OCI-LY7 (cell line): ENCODE results near the gene ITGB7. TPM values are rescaled to one million over a fixed set of nuclear protein-coding genes. Genes with fewer than 3 reads are reported as not detected.

ENCODE experiments used
- BruUV-seq: library from RNA; stranded (reverse); fragments of 400-500 nt; replicated peaks from 2 replicates; lab custom pipeline; 2021; lab: Mats Ljungman, UMichigan
- CTCF ChIA-PET: fragments of 300-600 bp; sonication (Branson Sonifier 250); formaldehyde crosslinking; loops from one replicate; lab custom pipeline; 2022; ENCODE audit warnings: antibody characterized with exemption; ENCODE audit not compliant: unreplicated experiment; lab: Charles Lee
- POLR2A ChIA-PET: fragments of 300-600 bp; sonication (Branson Sonifier 250); formaldehyde crosslinking; loops from one replicate; lab custom pipeline; 2022; ENCODE audit warnings: antibody characterized with exemption; lab: Charles Lee
- DNase-seq: peaks from one replicate; pipeline ENCODE4 v3.0.0-alpha.2; 2015; ENCODE audit warnings: low spot score
- H2AFZ ChIP-seq: fragments of 200-600 bp; sonication (generic), shearing (Covaris generic); 2 replicates; pipeline ENCODE4 v1.6.1; 2014; ENCODE audit warnings: mild to moderate bottlenecking, antibody characterized with exemption, low read length, moderate library complexity
- H3K27ac ChIP-seq: fragments of 200-600 bp; sonication (generic); 2 replicates; pipeline ENCODE4 v1.5.1; 2014; ENCODE audit warnings: mixed run types, low read depth, mild to moderate bottlenecking, moderate library complexity, low read length, inconsistent platforms; ENCODE audit not compliant: poor library complexity, severe bottlenecking
- H3K36me3 ChIP-seq: fragments of 200-600 bp; sonication (generic); 2 replicates; pipeline ENCODE4 v1.6.1; 2014; ENCODE audit warnings: mild to moderate bottlenecking, antibody characterized with exemption, low read length, moderate library complexity, mixed read lengths; ENCODE audit not compliant: insufficient read depth
- H3K4me1 ChIP-seq: fragments of 200-600 bp; sonication (generic); 2 replicates; pipeline ENCODE4 v1.5.1; 2014; ENCODE audit warnings: mild to moderate bottlenecking, low read length; ENCODE audit not compliant: insufficient read depth, poor library complexity, severe bottlenecking
- H3K4me2 ChIP-seq: fragments of 200-600 bp; sonication (generic); 2 replicates; pipeline ENCODE4 v1.6.1; 2014; ENCODE audit warnings: mild to moderate bottlenecking, low read length
- H3K4me3 ChIP-seq: fragments of 200-600 bp; sonication (generic); 2 replicates; pipeline ENCODE4 v1.5.1; 2014; ENCODE audit warnings: mild to moderate bottlenecking, low read depth, low read length; ENCODE audit not compliant: poor library complexity, severe bottlenecking
- H3K79me2 ChIP-seq: fragments of 200-600 bp; sonication (generic); 2 replicates; pipeline ENCODE4 v1.6.1; 2016; ENCODE audit warnings: low read depth, mild to moderate bottlenecking, low read length, moderate library complexity, mixed read lengths; ENCODE audit not compliant: insufficient read depth
- H3K9me2 ChIP-seq: fragments of 200-600 bp; sonication (generic); 2 replicates; pipeline ENCODE4 v1.6.1; 2016; ENCODE audit warnings: mild to moderate bottlenecking, low read length, mixed read lengths; ENCODE audit not compliant: insufficient read depth
- H3K9me3 ChIP-seq: fragments of 200-600 bp; sonication (generic); 2 replicates; pipeline ENCODE4 v1.6.1; 2014; ENCODE audit warnings: mild to moderate bottlenecking, mixed run types, low read length, mixed read lengths
- H4K20me1 ChIP-seq: fragments of 200-600 bp; sonication (generic); 2 replicates; pipeline ENCODE4 v1.6.1; 2014; ENCODE audit warnings: mild to moderate bottlenecking, antibody characterized with exemption, low read length, moderate library complexity, mixed read lengths; ENCODE audit not compliant: insufficient read depth
- CTCF ChIP-seq: fragments of 200-600 bp; sonication (generic); conservative IDR thresholded peaks from 2 replicates; pipeline ENCODE4 v1.5.1; 2014; ENCODE audit warnings: mild to moderate bottlenecking, antibody characterized with exemption, low read length, moderate library complexity, mixed read lengths
- EZH2phosphoT487 ChIP-seq: fragments of 200-600 bp; sonication (generic); IDR thresholded peaks from 2 replicates; pipeline ENCODE4 v1.6.1; 2018; ENCODE audit warnings: low read depth, borderline replicate concordance, mild to moderate bottlenecking, mixed run types, antibody characterized with exemption, low read length, moderate library complexity, mixed read lengths
- intact Hi-C: fragments of 100-400 bp; cut with micrococcal nuclease; formaldehyde crosslinking; loops from one replicate; pipeline ENCODE4 v1.10.0; 2022; ENCODE audit not compliant: unreplicated experiment
- total RNA-seq, 2 experiments: library from RNA; depleted of rRNA in 1 of 2; stranded (reverse); fragments of >200 nt in 1 of 2; shearing (Covaris generic) in 1 of 2; gene quantifications; 2 replicates each; pipeline ENCODE4 v1.2.3, GENCODE V29; 2014 to 2022

The ITGB7 gene
- total RNA-seq, 2 experiments from 2014 or later: 51.7 to 207 TPM

GRCh38 chr12:53161119-53161911 lies 45.7 kb downstream of the ITGB7 start:
- H3K4me1 ChIP-seq: peaks cover 11% of the 10 kb centered on the region
- no TSS peak for BruUV-seq
- no peak overlapping the region for H3K4me2 ChIP-seq
- ChIA-PET CTCF (interaction anchor here (0.8 to 2.4 kb wide), 2 partner anchors 51 to 160 kb away, joined by 3 to 14 read pairs; partner anchors contain the start of gene AAAS), POLR2A (interaction anchor here (0.8 to 3.0 kb wide), 3 partner anchors 16 to 48 kb away, joined by 3 to 12 read pairs (median 4); no protein-coding TSS in a partner anchor)
- H3K9me3 ChIP-seq: no peaks in the 10 kb centered on the region
- no peaks in the 10 kb centered on the region for H3K36me3 ChIP-seq
- intact Hi-C loops: no loop called here
- H3K4me3 ChIP-seq: no peak overlapping the region
- H3K79me2 ChIP-seq: no peaks in the 10 kb centered on the region
- H4K20me1 ChIP-seq: no peaks in the 10 kb centered on the region
- no peak overlapping the region for H2AFZ ChIP-seq
- TF ChIP-seq CTCF (no peak), EZH2phosphoT487 (no peak)
- no peaks in the 10 kb centered on the region for H3K9me2 ChIP-seq
- no peak for DNase-seq
- H3K27ac ChIP-seq: no peak overlapping the region

DNA sequence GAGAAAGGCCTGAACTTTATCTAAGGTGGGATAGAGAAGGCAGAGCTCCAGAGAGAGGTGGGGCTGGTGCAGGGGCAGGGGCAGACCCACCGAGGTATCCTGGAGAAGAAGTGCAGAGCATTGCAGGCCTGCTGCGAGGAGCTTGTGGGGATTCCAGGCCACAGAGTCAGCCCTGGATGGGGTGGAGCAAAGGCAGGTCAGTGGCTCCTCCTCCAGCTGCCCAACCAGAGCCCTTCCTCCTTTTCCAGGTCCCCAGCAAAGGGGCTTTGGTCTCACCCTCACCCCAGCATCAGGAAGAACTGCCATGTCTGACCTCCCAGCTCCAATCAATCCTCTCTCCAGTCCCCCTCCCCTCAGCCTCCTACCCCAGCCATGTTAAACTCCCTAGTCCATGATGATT lies 46.4 kb downstream of the ITGB7 start:
- H3K79me2 ChIP-seq: no peaks in the 10 kb centered on the region
- no peaks in the 10 kb centered on the region for H3K9me2 ChIP-seq
- peaks cover 11% of the 10 kb centered on the region for H3K4me1 ChIP-seq
- BruUV-seq: no TSS peak
- no peak for TF ChIP-seq EZH2phosphoT487
- TF ChIP-seq CTCF: no peak
- ChIA-PET POLR2A (interaction anchor here (1.9 to 3.0 kb wide), 2 partner anchors 49 to 184 kb away, joined by 6 to 12 read pairs; no protein-coding TSS in a partner anchor), CTCF (interaction anchor here (0.6 to 2.4 kb wide), 6 partner anchors 31 to 185 kb away, joined by 3 to 14 read pairs (median 5); partner anchors contain the start of gene AAAS)
- H3K4me2 ChIP-seq: no peak overlapping the region
- H3K27ac ChIP-seq: no peak overlapping the region
- no peak overlapping the region for H2AFZ ChIP-seq
- H3K36me3 ChIP-seq: no peaks in the 10 kb centered on the region
- intact Hi-C loops: no loop called here
- no peaks in the 10 kb centered on the region for H4K20me1 ChIP-seq
- no peak for DNase-seq
- H3K9me3 ChIP-seq: no peaks in the 10 kb centered on the region
- no peak overlapping the region for H3K4me3 ChIP-seq
